ENCODE measurements around the gene FRMPD2. TPM values are rescaled to one million over a fixed set of nuclear protein-coding genes. Genes with fewer than 3 reads are reported as not detected.
A peak's percentile ranks its signal among the peaks of the same experiment; 100 is the strongest.

Gene FRMPD2
- total RNA-seq, 1 experiment from 2014 or later: 1.1 TPM

DNA sequence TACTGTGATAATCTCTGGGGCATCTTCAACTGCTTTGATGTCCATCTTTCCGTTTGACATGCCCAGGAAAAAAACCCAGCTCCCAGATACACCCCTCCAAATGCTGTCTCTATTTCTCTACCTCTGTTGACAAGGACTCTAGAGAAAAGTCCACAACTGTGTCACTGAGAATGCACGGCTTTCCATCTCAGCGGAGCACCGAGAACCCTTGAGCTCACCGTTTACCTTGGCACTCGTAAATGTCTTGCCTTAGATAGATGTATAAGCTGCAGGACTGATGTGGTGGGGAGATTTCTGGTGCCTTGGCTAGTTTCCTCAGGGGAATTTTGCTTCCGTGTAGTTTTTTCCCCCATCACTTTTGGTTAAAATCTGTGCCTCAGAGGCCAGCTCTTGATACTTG lies 24.6 kb upstream of the FRMPD2 start (continued):
- TF ChIP-seq TCF7 (CRISPR knock-in tag; IDR thresholded peaks at IDR 0.05; ENCODE audit: low read depth) (no peak), EMX1 (CRISPR knock-in tag; IDR thresholded peaks at IDR 0.05) (no peak), ZNF396 (CRISPR knock-in tag; IDR thresholded peaks at IDR 0.05; ENCODE audit: borderline replicate concordance) (no peak), NFE2L1 (CRISPR knock-in tag; IDR thresholded peaks at IDR 0.05) (no peak), ZNF416 (CRISPR knock-in tag; IDR thresholded peaks at IDR 0.05) (no peak), JUN (CRISPR knock-in tag; IDR thresholded peaks at IDR 0.05) (no peak), ZNF232 (CRISPR knock-in tag; IDR thresholded peaks at IDR 0.05) (no peak)
- TF ChIP-seq, protein P1, sequence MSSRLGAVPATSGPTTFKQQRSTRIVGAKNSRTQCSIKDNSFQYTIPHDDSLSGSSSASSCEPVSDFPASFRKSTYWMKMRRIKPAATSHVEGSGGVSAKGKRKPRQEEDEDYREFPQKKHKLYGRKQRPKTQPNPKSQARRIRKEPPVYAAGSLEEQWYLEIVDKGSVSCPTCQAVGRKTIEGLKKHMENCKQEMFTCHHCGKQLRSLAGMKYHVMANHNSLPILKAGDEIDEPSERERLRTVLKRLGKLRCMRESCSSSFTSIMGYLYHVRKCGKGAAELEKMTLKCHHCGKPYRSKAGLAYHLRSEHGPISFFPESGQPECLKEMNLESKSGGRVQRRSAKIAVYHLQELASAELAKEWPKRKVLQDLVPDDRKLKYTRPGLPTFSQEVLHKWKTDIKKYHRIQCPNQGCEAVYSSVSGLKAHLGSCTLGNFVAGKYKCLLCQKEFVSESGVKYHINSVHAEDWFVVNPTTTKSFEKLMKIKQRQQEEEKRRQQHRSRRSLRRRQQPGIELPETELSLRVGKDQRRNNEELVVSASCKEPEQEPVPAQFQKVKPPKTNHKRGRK (CRISPR knock-in tag; IDR thresholded peaks at IDR 0.05; ENCODE audit: borderline replicate concordance): no peak
- TF ChIP-seq, protein P2, sequence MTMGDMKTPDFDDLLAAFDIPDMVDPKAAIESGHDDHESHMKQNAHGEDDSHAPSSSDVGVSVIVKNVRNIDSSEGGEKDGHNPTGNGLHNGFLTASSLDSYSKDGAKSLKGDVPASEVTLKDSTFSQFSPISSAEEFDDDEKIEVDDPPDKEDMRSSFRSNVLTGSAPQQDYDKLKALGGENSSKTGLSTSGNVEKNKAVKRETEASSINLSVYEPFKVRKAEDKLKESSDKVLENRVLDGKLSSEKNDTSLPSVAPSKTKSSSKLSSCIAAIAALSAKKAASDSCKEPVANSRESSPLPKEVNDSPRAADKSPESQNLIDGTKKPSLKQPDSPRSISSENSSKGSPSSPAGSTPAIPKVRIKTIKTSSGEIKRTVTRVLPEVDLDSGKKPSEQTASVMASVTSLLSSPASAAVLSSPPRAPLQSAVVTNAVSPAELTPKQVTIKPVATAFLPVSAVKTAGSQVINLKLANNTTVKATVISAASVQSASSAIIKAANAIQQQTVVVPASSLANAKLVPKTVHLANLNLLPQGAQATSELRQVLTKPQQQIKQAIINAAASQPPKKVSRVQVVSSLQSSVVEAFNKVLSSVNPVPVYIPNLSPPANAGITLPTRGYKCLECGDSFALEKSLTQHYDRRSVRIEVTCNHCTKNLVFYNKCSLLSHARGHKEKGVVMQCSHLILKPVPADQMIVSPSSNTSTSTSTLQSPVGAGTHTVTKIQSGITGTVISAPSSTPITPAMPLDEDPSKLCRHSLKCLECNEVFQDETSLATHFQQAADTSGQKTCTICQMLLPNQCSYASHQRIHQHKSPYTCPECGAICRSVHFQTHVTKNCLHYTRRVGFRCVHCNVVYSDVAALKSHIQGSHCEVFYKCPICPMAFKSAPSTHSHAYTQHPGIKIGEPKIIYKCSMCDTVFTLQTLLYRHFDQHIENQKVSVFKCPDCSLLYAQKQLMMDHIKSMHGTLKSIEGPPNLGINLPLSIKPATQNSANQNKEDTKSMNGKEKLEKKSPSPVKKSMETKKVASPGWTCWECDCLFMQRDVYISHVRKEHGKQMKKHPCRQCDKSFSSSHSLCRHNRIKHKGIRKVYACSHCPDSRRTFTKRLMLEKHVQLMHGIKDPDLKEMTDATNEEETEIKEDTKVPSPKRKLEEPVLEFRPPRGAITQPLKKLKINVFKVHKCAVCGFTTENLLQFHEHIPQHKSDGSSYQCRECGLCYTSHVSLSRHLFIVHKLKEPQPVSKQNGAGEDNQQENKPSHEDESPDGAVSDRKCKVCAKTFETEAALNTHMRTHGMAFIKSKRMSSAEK (CRISPR knock-in tag; IDR thresholded peaks at IDR 0.05; ENCODE audit: borderline replicate concordance): no peak

DNA sequence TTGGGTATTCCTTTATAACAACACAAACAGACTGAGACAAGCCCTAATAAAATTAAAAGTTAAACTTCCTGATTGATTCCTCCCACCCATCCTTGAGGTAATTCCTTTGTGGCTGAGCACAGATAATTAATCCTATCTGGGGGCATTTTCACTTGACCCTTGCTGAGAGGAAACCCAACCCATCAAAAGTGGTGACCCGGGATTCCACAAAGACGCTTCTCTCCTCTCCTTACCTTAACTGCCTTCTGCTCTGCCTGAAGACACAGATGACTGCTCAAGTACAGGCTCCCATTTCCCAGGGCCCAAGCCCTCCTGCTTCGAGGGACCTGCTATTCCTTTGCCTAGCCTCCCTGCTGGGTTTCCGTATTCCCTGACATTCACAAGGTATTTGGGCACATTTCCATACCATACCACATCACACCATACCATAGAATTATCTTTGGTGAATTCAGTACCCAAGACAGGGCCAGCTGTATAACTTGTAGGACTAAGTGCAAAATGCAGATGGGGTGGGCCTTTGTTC lies 22.1 kb upstream of the FRMPD2 start:
- POLR2A ChIA-PET: no interaction called here
- no peaks in the 10 kb centered on the region for H3K9me3 Mint-ChIP-seq
- no peak overlapping the region for H3K4me3 Mint-ChIP-seq
- ATAC-seq (peak; percentile 59), DNase-seq (ENCODE audit: low spot score) (no peak)
- peaks cover 9% of the 10 kb centered on the region for H3K4me1 Mint-ChIP-seq
- CTCF ChIA-PET: no interaction called here
- no peaks in the 10 kb centered on the region; the same call in none of the 2 replicates for H3K27me3 Mint-ChIP-seq (ENCODE audit: low read depth)
- TF ChIP-seq PRRX2 (CRISPR knock-in tag; IDR thresholded peaks at IDR 0.05): no peak
- TF ChIP-seq, protein P3, sequence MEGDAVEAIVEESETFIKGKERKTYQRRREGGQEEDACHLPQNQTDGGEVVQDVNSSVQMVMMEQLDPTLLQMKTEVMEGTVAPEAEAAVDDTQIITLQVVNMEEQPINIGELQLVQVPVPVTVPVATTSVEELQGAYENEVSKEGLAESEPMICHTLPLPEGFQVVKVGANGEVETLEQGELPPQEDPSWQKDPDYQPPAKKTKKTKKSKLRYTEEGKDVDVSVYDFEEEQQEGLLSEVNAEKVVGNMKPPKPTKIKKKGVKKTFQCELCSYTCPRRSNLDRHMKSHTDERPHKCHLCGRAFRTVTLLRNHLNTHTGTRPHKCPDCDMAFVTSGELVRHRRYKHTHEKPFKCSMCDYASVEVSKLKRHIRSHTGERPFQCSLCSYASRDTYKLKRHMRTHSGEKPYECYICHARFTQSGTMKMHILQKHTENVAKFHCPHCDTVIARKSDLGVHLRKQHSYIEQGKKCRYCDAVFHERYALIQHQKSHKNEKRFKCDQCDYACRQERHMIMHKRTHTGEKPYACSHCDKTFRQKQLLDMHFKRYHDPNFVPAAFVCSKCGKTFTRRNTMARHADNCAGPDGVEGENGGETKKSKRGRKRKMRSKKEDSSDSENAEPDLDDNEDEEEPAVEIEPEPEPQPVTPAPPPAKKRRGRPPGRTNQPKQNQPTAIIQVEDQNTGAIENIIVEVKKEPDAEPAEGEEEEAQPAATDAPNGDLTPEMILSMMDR (IDR thresholded peaks at IDR 0.05): no peak
- no peak for TF ChIP-seq TCF7 (CRISPR knock-in tag; IDR thresholded peaks at IDR 0.05; ENCODE audit: low read depth)
- TF ChIP-seq, protein P4, sequence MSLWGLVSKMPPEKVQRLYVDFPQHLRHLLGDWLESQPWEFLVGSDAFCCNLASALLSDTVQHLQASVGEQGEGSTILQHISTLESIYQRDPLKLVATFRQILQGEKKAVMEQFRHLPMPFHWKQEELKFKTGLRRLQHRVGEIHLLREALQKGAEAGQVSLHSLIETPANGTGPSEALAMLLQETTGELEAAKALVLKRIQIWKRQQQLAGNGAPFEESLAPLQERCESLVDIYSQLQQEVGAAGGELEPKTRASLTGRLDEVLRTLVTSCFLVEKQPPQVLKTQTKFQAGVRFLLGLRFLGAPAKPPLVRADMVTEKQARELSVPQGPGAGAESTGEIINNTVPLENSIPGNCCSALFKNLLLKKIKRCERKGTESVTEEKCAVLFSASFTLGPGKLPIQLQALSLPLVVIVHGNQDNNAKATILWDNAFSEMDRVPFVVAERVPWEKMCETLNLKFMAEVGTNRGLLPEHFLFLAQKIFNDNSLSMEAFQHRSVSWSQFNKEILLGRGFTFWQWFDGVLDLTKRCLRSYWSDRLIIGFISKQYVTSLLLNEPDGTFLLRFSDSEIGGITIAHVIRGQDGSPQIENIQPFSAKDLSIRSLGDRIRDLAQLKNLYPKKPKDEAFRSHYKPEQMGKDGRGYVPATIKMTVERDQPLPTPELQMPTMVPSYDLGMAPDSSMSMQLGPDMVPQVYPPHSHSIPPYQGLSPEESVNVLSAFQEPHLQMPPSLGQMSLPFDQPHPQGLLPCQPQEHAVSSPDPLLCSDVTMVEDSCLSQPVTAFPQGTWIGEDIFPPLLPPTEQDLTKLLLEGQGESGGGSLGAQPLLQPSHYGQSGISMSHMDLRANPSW (CRISPR knock-in tag; conservative IDR thresholded peaks at IDR 0.05; ENCODE audit: low read depth): no peak
- TF ChIP-seq FOXK1 (CRISPR knock-in tag; IDR thresholded peaks at IDR 0.05): no peak
- H3K36me3 Mint-ChIP-seq: no peaks in the 10 kb centered on the region
- H3K27ac Mint-ChIP-seq: no peak overlapping the region

DNA sequence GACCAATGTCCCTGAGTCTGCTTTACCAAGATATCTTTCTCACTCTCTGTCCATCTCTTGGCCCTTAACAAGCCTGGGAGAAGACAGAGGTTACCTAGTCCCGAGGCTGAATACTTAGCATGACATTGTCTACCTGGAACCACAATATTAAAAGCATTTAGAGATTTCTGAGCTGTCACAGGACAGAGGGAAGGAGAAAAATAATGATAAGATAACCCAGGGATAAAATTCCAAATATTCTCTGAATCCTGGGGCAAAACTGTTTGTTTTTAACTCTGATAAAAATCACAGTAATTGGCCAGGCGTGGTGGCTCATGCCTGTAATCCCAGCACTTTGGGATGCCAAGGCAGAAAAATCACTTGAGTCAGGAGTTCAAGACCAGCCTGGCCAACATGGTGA lies 19.9 kb upstream of the FRMPD2 start:
- CTCF ChIA-PET: interaction anchor here (0.6 kb wide), 1 partner anchor 62 kb away, joined by 4 read pairs; no protein-coding TSS in a partner anchor
- Mint-ChIP-seq H3K4me3 (no peak overlapping the region), H3K9me3 (no peaks in the 10 kb centered on the region), H3K27ac (no peak overlapping the region), H3K36me3 (no peaks in the 10 kb centered on the region), H3K4me1 (peaks cover 13% of the 10 kb centered on the region), H3K27me3 (ENCODE audit: low read depth) (no peaks in the 10 kb centered on the region; the same call in 1 of the 2 replicates)
- no peak for ATAC-seq
- POLR2A ChIA-PET: no interaction called here
- no peak for DNase-seq (ENCODE audit: low spot score)
- TF ChIP-seq ETV6 (CRISPR knock-in tag; IDR thresholded peaks at IDR 0.05): no peak
- TF ChIP-seq JUN (CRISPR knock-in tag; IDR thresholded peaks at IDR 0.05): no peak
- TF ChIP-seq, protein P5, sequence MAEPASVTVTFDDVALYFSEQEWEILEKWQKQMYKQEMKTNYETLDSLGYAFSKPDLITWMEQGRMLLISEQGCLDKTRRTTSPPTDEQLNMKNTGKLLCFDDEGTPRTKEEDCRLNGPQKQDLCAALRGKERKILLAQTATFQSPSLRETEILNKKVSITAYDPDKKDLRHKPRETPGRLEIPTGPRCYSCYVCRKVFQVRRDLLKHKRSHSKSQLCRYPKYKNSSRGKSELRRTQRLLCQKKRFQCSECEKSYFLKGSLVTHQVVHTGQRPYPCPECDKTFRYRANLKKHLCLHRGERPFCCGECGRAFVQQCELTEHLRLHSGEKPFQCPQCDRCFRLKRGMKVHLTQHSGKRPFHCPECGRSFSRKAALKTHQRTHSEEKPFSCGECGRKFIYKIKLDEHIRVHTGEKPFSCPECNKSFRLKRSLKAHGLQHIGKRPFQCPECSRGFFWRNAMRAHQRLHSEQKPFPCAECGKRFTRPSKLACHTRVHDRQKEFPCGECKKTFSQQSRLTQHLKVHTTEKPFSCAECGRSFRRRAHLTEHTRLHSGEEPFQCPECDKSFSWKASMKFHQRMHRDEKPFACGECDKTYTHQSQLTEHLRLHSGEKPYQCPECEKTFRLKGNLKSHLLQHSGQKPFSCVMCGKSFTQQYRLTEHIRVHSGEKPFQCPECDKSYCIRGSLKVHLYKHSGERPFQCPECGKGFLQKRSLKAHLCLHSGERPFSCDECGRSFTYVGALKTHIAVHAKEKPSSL (CRISPR knock-in tag; conservative IDR thresholded peaks at IDR 0.05): no peak
- no peak for TF ChIP-seq SP1 (CRISPR knock-in tag; conservative IDR thresholded peaks at IDR 0.05)
- TF ChIP-seq, protein P4 (CRISPR knock-in tag; conservative IDR thresholded peaks at IDR 0.05; ENCODE audit: low read depth): no peak
- TF ChIP-seq GRHL2 (CRISPR knock-in tag; IDR thresholded peaks at IDR 0.05; ENCODE audit: insufficient replicate concordance, severe bottlenecking): no peak
- no peak for TF ChIP-seq NR3C1 (CRISPR knock-in tag; conservative IDR thresholded peaks at IDR 0.05; ENCODE audit: low read depth)

Measured in WTC11 (cell line).